ENCODE measurements around the gene BIRC3.

BIRC3 gene

GRCh38 chr11:102377891-102378290, 60.6 kb downstream of the BIRC3 start:
- no peak for DNase-seq

GRCh38 chr11:102378818-102379217, 61.5 kb downstream of the BIRC3 start:
- DNase-seq: no peak

GRCh38 chr11:102382384-102382783, 65.1 kb downstream of the BIRC3 start:
- DNase-seq: no peak

GRCh38 chr11:102383839-102384238, 66.6 kb downstream of the BIRC3 start:
- no peak for DNase-seq

- DNase-seq: no peak
Measured at GRCh38 chr11:102384419-102385079, 67.3 kb downstream of the BIRC3 start.

GRCh38 chr11:102385085-102386007, 68.1 kb downstream of the BIRC3 start:
- DNase-seq: no peak

GRCh38 chr11:102386136-102386734, 69.0 kb downstream of the BIRC3 start:
- no peak for DNase-seq

- DNase-seq: no peak
Measured at GRCh38 chr11:102387043-102387781, 69.9 kb downstream of the BIRC3 start.
